ENCODE results near the gene TTF2. TPM values are rescaled to one million over a fixed set of nuclear protein-coding genes. Genes with fewer than 3 reads are reported as not detected.

Gene TTF2
- total and polyA plus RNA-seq, 2 experiments from 2014 or later: 6.5 to 9.8 TPM

DNA sequence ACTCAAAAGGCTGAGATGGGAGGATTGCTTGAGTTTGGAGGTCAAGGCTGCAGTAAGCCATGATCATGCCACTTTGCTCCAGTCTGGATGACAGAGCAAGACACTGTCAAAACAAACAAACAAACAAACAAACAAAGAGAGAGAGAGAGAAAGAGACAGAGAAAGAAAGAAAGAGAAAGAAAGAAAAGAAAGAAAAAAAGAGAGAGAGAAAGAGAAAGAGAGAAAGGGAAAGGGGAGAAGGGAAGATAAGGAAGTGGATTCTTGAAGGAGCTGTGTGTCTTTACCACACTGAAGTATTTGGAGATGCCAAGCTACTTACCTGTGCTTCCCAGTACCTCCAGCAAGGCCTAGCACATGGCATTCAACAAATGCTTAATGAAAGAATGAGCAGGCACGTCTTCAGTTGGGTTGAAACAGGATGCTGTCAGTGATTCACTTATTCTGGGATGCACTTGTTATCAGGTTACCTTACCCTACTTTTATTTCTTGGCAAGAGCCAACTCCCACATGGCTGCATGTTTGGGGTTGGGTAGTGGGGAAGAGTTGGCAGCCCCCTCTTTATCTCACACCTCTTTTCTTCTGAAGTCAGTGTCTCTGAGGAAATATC lies 29.8 kb upstream of the TTF2 start:
- in situ Hi-C loops (cut with MboI): no loop called here
- H3K36me3 ChIP-seq (ENCODE audit: low read depth): no peaks in the 10 kb centered on the region
- H3K4me3 ChIP-seq: no peak overlapping the region
- H3F3A ChIP-seq (ENCODE audit: insufficient read depth): no peaks in the 10 kb centered on the region
- TF ChIP-seq EZH2phosphoT487 (IDR thresholded peaks at IDR 0.05; ENCODE audit: insufficient read depth, low read depth): no peak
- TF ChIP-seq EZH2 (IDR thresholded peaks at IDR 0.05; ENCODE audit: insufficient read depth, poor library complexity, severe bottlenecking): no peak
- H4K20me1 ChIP-seq (ENCODE audit: insufficient read depth): no peaks in the 10 kb centered on the region
- H3K27me3 ChIP-seq (replicated peaks; ENCODE audit: insufficient read depth): no peaks in the 10 kb centered on the region
- no peaks in the 10 kb centered on the region for H3K79me2 ChIP-seq (ENCODE audit: insufficient read depth)
- no peak overlapping the region for H3K9ac ChIP-seq
- no peak overlapping the region for H3K27ac ChIP-seq
- no peaks in the 10 kb centered on the region for H3K9me3 ChIP-seq (ENCODE audit: low read depth)
- H2AFZ ChIP-seq: no peak overlapping the region
- WGBS, 2 experiments (ENCODE audit: low coverage in 1 of 2, low lambda C conversion rate in 2 of 2, missing lambda C conversion rate in 2 of 2): 38 to 45% methylated on average over 1 of the region's 1 CpG
- H3K9me2 ChIP-seq (ENCODE audit: insufficient read depth): no peaks in the 10 kb centered on the region
- no peaks in the 10 kb centered on the region; the same call in 1 of the 2 replicates for H3K4me1 ChIP-seq (ENCODE audit: insufficient read depth)
- no peak for DNase-seq
- H3K4me2 ChIP-seq (ENCODE audit: unreplicated experiment): no peak overlapping the region

DNA sequence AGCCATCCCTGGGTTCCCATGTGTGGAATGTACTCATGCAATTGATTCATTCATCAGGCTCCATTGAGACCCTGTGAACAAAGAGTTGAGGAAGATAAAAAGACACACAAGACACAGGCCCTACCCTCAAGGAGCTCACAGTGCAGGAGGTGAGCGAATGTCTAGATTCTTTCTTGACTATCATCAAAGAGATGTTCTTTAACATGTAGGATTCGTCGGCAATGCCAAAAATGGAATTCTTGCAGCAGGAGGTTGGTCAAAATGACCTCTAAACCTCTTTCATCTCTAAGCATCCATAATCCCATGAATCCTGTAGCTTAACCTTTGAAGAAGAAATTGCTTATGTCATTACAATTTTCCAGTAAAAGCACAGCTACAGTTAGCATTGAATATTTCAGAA lies 27.9 kb upstream of the TTF2 start:
- no peaks in the 10 kb centered on the region for H3K36me3 ChIP-seq (ENCODE audit: low read depth)
- no peak overlapping the region for H2AFZ ChIP-seq
- H3K79me2 ChIP-seq (ENCODE audit: insufficient read depth): no peaks in the 10 kb centered on the region
- no peak overlapping the region for H3K4me3 ChIP-seq
- H4K20me1 ChIP-seq (ENCODE audit: insufficient read depth): no peaks in the 10 kb centered on the region
- H3K27me3 ChIP-seq (replicated peaks; ENCODE audit: insufficient read depth): no peaks in the 10 kb centered on the region
- WGBS, 2 experiments (ENCODE audit: low coverage in 1 of 2, low lambda C conversion rate in 2 of 2, missing lambda C conversion rate in 2 of 2): 60 to 67% methylated on average over 3 of the region's 3 CpGs
- H3K27ac ChIP-seq: no peak overlapping the region
- H3K9me3 ChIP-seq (ENCODE audit: low read depth): no peaks in the 10 kb centered on the region
- H3K9ac ChIP-seq: no peak overlapping the region
- in situ Hi-C loops (cut with MboI): no loop called here
- H3F3A ChIP-seq (ENCODE audit: insufficient read depth): no peaks in the 10 kb centered on the region
- TF ChIP-seq EZH2 (IDR thresholded peaks at IDR 0.05; ENCODE audit: insufficient read depth, poor library complexity, severe bottlenecking) (no peak), EZH2phosphoT487 (IDR thresholded peaks at IDR 0.05; ENCODE audit: insufficient read depth, low read depth) (no peak)
- H3K9me2 ChIP-seq (ENCODE audit: insufficient read depth): no peaks in the 10 kb centered on the region
- H3K4me1 ChIP-seq (ENCODE audit: insufficient read depth): no peaks in the 10 kb centered on the region
- DNase-seq: no peak
- H3K4me2 ChIP-seq (ENCODE audit: unreplicated experiment): no peak overlapping the region

DNA sequence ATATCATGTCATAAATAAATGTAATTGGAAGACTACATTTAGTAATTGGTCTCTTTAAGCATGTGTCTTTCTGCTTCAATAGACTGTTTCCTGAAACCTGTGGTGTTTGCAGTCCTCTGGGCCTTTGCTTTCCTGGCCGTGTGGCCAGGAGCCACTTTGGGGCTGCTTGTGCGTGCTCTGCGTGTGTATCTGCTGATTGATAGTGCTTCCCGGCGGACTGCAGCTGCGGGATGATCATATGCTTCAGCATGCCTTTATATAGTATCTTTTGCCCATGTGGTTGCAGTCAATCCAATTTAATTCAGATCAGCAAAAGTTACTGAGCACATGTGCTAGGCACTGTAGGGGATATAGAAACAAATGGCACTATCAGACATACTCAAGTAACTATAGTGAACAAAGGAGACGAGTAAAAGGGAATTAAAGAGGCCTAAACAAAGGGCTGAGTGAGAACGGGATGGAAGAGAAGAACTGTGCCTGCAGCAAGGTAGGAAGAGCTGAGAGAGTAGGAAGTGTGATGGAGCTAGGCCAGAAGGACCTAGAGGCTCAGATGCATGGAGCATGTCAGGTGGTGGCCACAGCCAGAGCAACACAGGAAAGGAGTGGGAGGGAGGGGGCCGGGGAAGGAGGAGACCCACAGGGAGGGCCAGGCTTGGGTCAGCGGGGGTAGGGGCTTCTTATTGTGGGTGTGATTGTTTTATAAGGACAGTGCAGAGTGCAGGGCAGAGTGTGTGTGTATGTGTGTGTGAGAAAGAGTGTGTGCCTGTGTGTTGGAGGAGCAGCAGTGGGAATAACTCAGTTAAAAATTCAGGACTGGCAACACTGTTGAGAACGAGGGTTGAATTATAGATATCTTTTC lies 27.2 kb upstream of the TTF2 start:
- H3K79me2 ChIP-seq (ENCODE audit: insufficient read depth): no peaks in the 10 kb centered on the region
- H2AFZ ChIP-seq: no peak overlapping the region
- no peaks in the 10 kb centered on the region for H3K27me3 ChIP-seq (replicated peaks; ENCODE audit: insufficient read depth)
- TF ChIP-seq EZH2phosphoT487 (IDR thresholded peaks at IDR 0.05; ENCODE audit: insufficient read depth, low read depth) (no peak), EZH2 (IDR thresholded peaks at IDR 0.05; ENCODE audit: insufficient read depth, poor library complexity, severe bottlenecking) (no peak)
- H3K9ac ChIP-seq: no peak overlapping the region
- no peaks in the 10 kb centered on the region for H3F3A ChIP-seq (ENCODE audit: insufficient read depth)
- no peak overlapping the region for H3K4me3 ChIP-seq
- no peaks in the 10 kb centered on the region for H3K9me3 ChIP-seq (ENCODE audit: low read depth)
- H3K27ac ChIP-seq: no peak overlapping the region
- no peaks in the 10 kb centered on the region for H4K20me1 ChIP-seq (ENCODE audit: insufficient read depth)
- WGBS, 2 experiments (ENCODE audit: low coverage in 1 of 2, low lambda C conversion rate in 2 of 2, missing lambda C conversion rate in 2 of 2): 65 to 67% methylated on average over 11 of the region's 11 CpGs
- no peaks in the 10 kb centered on the region for H3K4me1 ChIP-seq (ENCODE audit: insufficient read depth)
- no peak overlapping the region for H3K4me2 ChIP-seq (ENCODE audit: unreplicated experiment)
- no peaks in the 10 kb centered on the region for H3K9me2 ChIP-seq (ENCODE audit: insufficient read depth)
- DNase-seq: no peak
- H3K36me3 ChIP-seq (ENCODE audit: low read depth): no peaks in the 10 kb centered on the region
- in situ Hi-C loops (cut with MboI): no loop called here

DNA sequence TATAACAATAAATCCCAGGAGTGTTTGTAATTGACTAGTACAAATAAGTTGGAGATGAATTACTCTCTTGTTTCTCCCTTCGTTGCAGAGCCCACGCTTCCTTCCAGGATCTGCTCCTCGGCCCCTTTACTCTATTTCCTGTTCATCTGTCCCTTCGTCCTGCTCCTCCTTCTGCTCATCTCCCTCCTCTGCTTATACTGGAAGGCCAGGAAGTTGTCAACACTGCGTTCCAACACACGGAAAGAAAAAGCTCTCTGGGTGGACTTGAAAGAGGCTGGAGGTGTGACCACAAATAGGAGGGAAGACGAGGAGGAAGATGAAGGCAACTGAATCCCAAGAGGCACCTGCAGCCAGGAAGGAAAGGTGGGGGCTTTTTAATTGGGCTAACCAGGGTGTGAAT lies 26.4 kb upstream of the TTF2 start:
- no peak overlapping the region for H3K4me3 ChIP-seq
- in situ Hi-C loops (cut with MboI): no loop called here
- no peaks in the 10 kb centered on the region for H4K20me1 ChIP-seq (ENCODE audit: insufficient read depth)
- H3K36me3 ChIP-seq (ENCODE audit: low read depth): no peaks in the 10 kb centered on the region
- no peaks in the 10 kb centered on the region for H3K27me3 ChIP-seq (replicated peaks; ENCODE audit: insufficient read depth)
- no peak overlapping the region for H3K4me2 ChIP-seq (ENCODE audit: unreplicated experiment)
- H3K27ac ChIP-seq: no peak overlapping the region
- no peak overlapping the region for H3K9ac ChIP-seq
- no peaks in the 10 kb centered on the region for H3K79me2 ChIP-seq (ENCODE audit: insufficient read depth)
- 68 to 76% methylated on average over 7 of the region's 7 CpGs for WGBS, 2 experiments (ENCODE audit: low coverage in 1 of 2, low lambda C conversion rate in 2 of 2, missing lambda C conversion rate in 2 of 2)
- H2AFZ ChIP-seq: no peak overlapping the region
- no peak for TF ChIP-seq EZH2 (IDR thresholded peaks at IDR 0.05; ENCODE audit: insufficient read depth, poor library complexity, severe bottlenecking)
- no peaks in the 10 kb centered on the region for H3F3A ChIP-seq (ENCODE audit: insufficient read depth)
- no peak for DNase-seq
- no peaks in the 10 kb centered on the region for H3K9me2 ChIP-seq (ENCODE audit: insufficient read depth)
- H3K4me1 ChIP-seq (ENCODE audit: insufficient read depth): no peaks in the 10 kb centered on the region
- no peaks in the 10 kb centered on the region for H3K9me3 ChIP-seq (ENCODE audit: low read depth)

Data from GM23248 (cell line).